Measurements from ENCODE around the gene EPB41L2. TPM values are rescaled to one million over a fixed set of nuclear protein-coding genes. Genes with fewer than 3 reads are reported as not detected.

The EPB41L2 gene
- total RNA-seq, 2 donors from 2014 or later, result 43.5 to 47.2 TPM

- intact Hi-C loops (cut with DNase I), result loop anchor here (10.0 kb wide), 1 partner anchor 524 kb away; no protein-coding TSS in a partner anchor
- ATAC-seq, result no peak
- H3K27ac ChIP-seq, result no peak overlapping the region
- no peaks in the 10 kb centered on the region for H3K36me3 ChIP-seq (replicated peaks in 1 of 2; ENCODE audit: insufficient read depth in 1 of 2, low read depth in 2 of 2)
- H3K4me1 ChIP-seq, result no peaks in the 10 kb centered on the region
- no peaks in the 10 kb centered on the region for H3K27me3 ChIP-seq
- DNase-seq, result no peak
- WGBS, 2 donors, result 69 to 92% methylated on average over 2 of the region's 2 CpGs
- H3K9me3 ChIP-seq, result no peaks in the 10 kb centered on the region
- TF ChIP-seq POLR2A (IDR thresholded peaks at IDR 0.05), result no peak
- TF ChIP-seq CTCF (IDR thresholded peaks at IDR 0.05), result no peak
- H3K4me3 ChIP-seq, result no peak overlapping the region
Observed at GRCh38 chr6:130848945-130849344, 214.1 kb downstream of the EPB41L2 start.

GRCh38 chr6:130847001-130847910 lies 215.8 kb downstream of the EPB41L2 start:
- intact Hi-C loops (cut with DNase I), result loop anchor here (10.0 kb wide), 1 partner anchor 522 kb away; no protein-coding TSS in a partner anchor
- no peak for ATAC-seq
- Histone ChIP-seq H3K36me3 (replicated peaks in 1 of 2; ENCODE audit: insufficient read depth in 1 of 2, low read depth in 2 of 2) (no peaks in the 10 kb centered on the region), H3K9me3 (no peaks in the 10 kb centered on the region), H3K4me1 (no peaks in the 10 kb centered on the region), H3K27me3 (no peaks in the 10 kb centered on the region), H3K27ac (no peak overlapping the region), H3K4me3 (no peak overlapping the region)
- DNase-seq, result no peak
- 73 to 79% methylated on average over 7 of the region's 7 CpGs for WGBS, 2 donors
- TF ChIP-seq CTCF (IDR thresholded peaks at IDR 0.05), result no peak
- TF ChIP-seq POLR2A (IDR thresholded peaks at IDR 0.05), result no peak

GRCh38 chr6:130846501-130846900 lies 216.5 kb downstream of the EPB41L2 start:
- DNase-seq, result no peak
- Histone ChIP-seq H3K36me3 (replicated peaks in 1 of 2; ENCODE audit: insufficient read depth in 1 of 2, low read depth in 2 of 2) (no peaks in the 10 kb centered on the region), H3K27ac (no peak overlapping the region), H3K9me3 (no peaks in the 10 kb centered on the region), H3K4me3 (no peak overlapping the region), H3K27me3 (no peaks in the 10 kb centered on the region), H3K4me1 (no peaks in the 10 kb centered on the region)
- intact Hi-C loops (cut with DNase I), result loop anchor here (10.0 kb wide), 1 partner anchor 522 kb away; no protein-coding TSS in a partner anchor
- no peak for ATAC-seq
- no peak for TF ChIP-seq POLR2A (IDR thresholded peaks at IDR 0.05)
- TF ChIP-seq CTCF (IDR thresholded peaks at IDR 0.05), result no peak
- WGBS, 2 donors, result 74 to 79% methylated on average over 1 of the region's 1 CpG

- no peaks in the 10 kb centered on the region for H3K9me3 ChIP-seq
- H3K36me3 ChIP-seq (replicated peaks in 1 of 2; ENCODE audit: insufficient read depth in 1 of 2, low read depth in 2 of 2), result no peaks in the 10 kb centered on the region
- 73 to 74% methylated on average over 3 of the region's 3 CpGs for WGBS, 2 donors
- H3K27me3 ChIP-seq, result no peaks in the 10 kb centered on the region
- ATAC-seq (peak; percentile 80), DNase-seq (peak in 1 of 4 donors; percentile 16)
- no peak overlapping the region for H3K4me3 ChIP-seq
- peak; percentile 7 to 82 (median 67) for TF ChIP-seq CTCF (IDR thresholded peaks at IDR 0.05)
- no peak for TF ChIP-seq POLR2A (IDR thresholded peaks at IDR 0.05)
- H3K4me1 ChIP-seq, result no peaks in the 10 kb centered on the region
- no peak overlapping the region for H3K27ac ChIP-seq
- intact Hi-C loops (cut with DNase I), result loop anchor here (10.0 kb wide), 1 partner anchor 519 kb away; no protein-coding TSS in a partner anchor
Observed at GRCh38 chr6:130843575-130844320, 219.3 kb downstream of the EPB41L2 start.

Data from body of pancreas (tissue), 4 donors.